ENCODE data around the gene TMEM53.

The TMEM53 gene

DNA sequence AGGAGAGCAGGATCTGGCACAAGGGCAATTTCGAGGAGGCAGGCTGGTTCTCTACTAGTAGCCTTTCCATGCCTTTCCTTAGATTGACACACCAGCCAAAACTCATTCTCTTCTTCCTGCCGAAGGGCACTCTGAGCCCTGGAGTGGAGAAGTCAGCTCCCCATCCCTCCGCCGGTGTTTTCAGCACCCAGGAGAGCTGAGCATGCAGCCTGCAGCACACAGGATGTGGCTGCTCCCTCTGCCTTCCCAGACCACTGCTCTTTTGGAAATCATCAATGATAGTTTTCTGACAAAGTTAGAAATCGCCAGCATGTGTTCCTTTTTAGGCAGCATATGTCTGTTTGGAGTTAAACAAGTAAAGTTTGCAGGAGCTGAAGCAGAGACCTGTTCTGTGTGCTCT, 45.0 kb upstream of the TMEM53 start:
- no peak for DNase-seq (ENCODE audit: extremely low read depth, low read depth)
- TF ChIP-seq, protein P1, sequence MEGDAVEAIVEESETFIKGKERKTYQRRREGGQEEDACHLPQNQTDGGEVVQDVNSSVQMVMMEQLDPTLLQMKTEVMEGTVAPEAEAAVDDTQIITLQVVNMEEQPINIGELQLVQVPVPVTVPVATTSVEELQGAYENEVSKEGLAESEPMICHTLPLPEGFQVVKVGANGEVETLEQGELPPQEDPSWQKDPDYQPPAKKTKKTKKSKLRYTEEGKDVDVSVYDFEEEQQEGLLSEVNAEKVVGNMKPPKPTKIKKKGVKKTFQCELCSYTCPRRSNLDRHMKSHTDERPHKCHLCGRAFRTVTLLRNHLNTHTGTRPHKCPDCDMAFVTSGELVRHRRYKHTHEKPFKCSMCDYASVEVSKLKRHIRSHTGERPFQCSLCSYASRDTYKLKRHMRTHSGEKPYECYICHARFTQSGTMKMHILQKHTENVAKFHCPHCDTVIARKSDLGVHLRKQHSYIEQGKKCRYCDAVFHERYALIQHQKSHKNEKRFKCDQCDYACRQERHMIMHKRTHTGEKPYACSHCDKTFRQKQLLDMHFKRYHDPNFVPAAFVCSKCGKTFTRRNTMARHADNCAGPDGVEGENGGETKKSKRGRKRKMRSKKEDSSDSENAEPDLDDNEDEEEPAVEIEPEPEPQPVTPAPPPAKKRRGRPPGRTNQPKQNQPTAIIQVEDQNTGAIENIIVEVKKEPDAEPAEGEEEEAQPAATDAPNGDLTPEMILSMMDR (IDR thresholded peaks at IDR 0.05; ENCODE audit: low read depth, low read length, missing control alignments), result no peak

DNA sequence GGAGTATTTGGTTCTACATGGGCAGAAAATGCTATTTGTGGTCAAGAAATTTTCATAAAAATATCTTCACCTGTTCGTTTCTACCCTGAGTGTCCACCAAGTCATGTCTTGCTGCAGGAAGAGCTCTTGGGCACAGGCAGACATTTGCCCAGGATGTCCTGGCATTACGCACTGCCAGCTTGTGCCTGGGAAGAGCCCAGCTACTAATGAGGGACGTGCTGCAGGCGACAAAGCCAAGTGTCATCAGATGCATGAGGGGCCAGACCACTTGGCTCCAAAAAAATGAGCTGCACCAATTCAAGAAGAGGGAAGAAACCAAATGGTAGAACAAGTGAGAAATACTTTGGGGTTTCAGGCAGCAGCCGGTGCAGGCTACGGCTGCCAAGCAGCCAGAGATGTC, 43.8 kb upstream of the TMEM53 start:
- TF ChIP-seq, protein P1 (IDR thresholded peaks at IDR 0.05; ENCODE audit: low read depth, low read length, missing control alignments), result no peak
- no peak for DNase-seq (ENCODE audit: extremely low read depth, low read depth)
- no peak overlapping the region for H3K4me3 ChIP-seq (replicated peaks; ENCODE audit: low read depth, low read length)

More for the DNA sequence above, 45.0 kb upstream of the TMEM53 start:
- H3K4me3 ChIP-seq (replicated peaks; ENCODE audit: low read depth, low read length), result no peak overlapping the region

DNA sequence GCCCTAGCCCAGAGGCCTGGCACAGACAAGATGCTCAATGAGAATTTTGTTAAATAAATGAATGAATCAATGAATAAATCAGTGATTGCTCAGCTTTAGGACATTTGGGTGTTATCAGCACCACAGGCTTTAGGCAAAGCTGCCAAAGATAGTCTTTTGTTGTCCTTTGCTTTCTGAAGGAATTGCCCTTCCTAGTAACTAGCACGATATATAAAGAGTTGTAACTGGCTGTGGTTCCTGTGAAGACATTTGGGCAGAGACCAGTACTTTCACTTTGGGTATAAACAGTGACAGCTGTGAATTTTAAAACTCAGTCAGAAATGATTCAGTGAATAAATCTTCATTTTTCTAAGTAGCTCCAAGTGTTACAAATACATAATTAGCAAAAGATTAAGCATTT, 43.4 kb upstream of the TMEM53 start:
- DNase-seq (ENCODE audit: extremely low read depth, low read depth), result no peak
- TF ChIP-seq, protein P1 (IDR thresholded peaks at IDR 0.05; ENCODE audit: low read depth, low read length, missing control alignments), result no peak
- no peak overlapping the region for H3K4me3 ChIP-seq (replicated peaks; ENCODE audit: low read depth, low read length)

DNA sequence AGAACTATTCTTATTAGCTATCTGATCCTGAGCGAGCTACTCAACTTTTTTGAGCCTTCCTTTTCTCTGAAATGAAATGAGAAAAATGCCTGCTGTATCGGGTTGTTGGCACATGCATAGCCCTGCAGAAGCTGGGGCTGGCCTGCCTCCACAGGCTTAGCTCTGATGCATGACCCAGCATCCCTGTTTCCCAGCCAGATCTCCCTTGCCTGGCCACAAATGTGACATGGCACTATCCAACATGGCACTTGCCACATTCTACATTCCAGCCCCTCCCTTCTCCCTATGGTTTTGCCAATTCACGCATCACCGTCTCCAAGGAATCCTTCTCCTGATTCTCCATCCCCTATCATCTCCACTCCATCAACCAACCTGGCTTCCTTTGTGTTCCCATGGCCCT, 42.9 kb upstream of the TMEM53 start:
- no peak for DNase-seq (ENCODE audit: extremely low read depth, low read depth)
- H3K4me3 ChIP-seq (replicated peaks; ENCODE audit: low read depth, low read length), result no peak overlapping the region
- TF ChIP-seq, protein P1 (IDR thresholded peaks at IDR 0.05; ENCODE audit: low read depth, low read length, missing control alignments), result no peak

DNA sequence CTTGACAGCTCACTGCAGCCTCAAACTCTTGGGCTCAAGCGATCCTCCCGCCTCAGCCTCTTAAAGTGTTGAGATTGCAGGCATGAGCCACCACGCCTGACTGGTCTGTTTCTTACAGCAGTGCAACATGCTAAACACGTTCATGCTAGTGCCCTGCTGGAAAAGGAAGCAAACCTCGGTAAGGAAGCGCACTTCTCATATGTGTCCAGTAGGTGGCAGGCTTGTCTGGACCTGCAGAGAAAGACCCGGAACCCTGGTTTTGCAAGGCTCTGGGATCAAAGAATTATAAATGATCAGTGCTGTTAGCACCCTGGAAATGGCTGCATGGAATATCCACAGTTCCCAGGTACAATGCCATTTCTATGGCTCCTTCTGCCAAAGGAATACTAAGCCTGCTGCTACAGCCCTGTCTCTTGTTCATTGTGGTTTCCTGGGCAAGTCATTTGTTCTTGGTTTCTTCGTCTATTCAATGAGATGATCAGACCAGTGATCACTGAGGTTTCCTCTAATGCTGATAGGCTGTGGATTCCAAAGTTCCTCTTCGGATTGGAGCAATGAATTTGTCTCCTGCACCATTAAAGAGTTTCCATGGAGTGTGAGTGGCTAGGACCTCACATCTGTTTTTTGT, 40.8 kb upstream of the TMEM53 start:
- no peak overlapping the region for H3K4me3 ChIP-seq (replicated peaks; ENCODE audit: low read depth, low read length)
- no peak for DNase-seq (ENCODE audit: extremely low read depth, low read depth)
- TF ChIP-seq, protein P1 (IDR thresholded peaks at IDR 0.05; ENCODE audit: low read depth, low read length, missing control alignments), result peak; percentile 97

DNA sequence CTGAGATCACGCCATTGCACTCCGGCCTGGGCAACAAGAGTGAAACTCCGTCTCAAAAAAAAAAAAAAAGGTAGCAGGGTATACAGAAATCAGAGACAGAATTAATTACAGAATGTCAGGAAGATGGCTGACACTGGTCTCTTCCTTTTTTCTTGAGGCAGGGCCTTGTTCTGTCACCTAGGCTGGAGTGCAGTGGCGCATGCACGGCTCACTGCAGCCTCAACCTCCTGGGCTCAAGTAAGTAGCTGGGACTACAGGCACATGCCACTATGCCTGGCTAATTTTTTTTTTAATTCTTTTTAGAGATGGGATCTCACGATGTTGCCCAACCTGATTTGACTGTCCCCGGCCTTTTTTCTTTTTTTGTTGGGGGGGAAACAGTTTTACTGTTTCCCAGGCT, 40.3 kb upstream of the TMEM53 start:
- TF ChIP-seq, protein P1 (IDR thresholded peaks at IDR 0.05; ENCODE audit: low read depth, low read length, missing control alignments), result no peak
- DNase-seq (ENCODE audit: extremely low read depth, low read depth), result no peak
- no peak overlapping the region for H3K4me3 ChIP-seq (replicated peaks; ENCODE audit: low read depth, low read length)

DNA sequence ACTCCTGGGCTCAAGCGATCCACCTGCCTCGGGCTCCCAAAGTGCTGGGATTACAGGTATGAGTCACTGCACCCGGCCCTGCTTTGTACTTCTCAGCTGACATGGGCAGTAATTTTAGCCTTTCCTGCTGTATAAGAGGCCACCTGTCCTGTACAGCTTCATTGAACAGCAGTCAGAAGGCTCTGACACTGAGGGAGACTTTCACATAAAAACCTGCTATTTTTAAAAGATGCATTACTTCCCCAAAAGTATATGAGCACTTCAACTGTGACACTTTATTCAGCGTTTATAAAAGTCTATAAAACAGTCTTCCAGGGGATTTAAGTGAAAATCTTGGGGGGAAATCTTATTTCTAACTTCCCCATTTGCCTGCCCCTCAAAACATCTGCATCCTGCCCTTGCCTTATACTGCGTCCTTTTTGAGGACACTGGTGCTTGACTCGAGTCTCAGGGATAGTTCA, 39.1 kb upstream of the TMEM53 start:
- H3K4me3 ChIP-seq (replicated peaks; ENCODE audit: low read depth, low read length), result no peak overlapping the region
- TF ChIP-seq, protein P1 (IDR thresholded peaks at IDR 0.05; ENCODE audit: low read depth, low read length, missing control alignments), result no peak
- DNase-seq (ENCODE audit: extremely low read depth, low read depth), result no peak

All from HFF-Myc (cell line).